Cardiac septum (tissue), 1 donor: Measurements from ENCODE around the gene GLIS1. TPM values are rescaled to one million over a fixed set of nuclear protein-coding genes. Genes with fewer than 3 reads are reported as not detected.
A peak's percentile ranks its signal among the peaks of the same experiment; 100 is the strongest.

Source experiments
- DNase-seq: peaks from one replicate; pipeline ENCODE4 v3.0.0-alpha.2; 2020; ENCODE audit warnings: low spot score
- intact Hi-C: fragments of 100-400 bp; cut with DNase I; formaldehyde crosslinking; loops from one replicate; pipeline ENCODE4 v1.14.0; 2022
- total RNA-seq: library from RNA; stranded (reverse); fragmentation: NEBNext Ultra II Directional; extraction: Animal tissue kit (Norgen Biotek cat#: 25700); gene quantifications from one replicate; pipeline ENCODE4 v1.2.1, GENCODE V29; 2021
- donor health status: DM: no; HTN: no; CAD: no.

GLIS1 gene
- total RNA-seq, 1 donor from 2014 or later: 0.30 TPM

- intact Hi-C loops: loop anchor here (5.0 kb wide), 1 partner anchor 146 kb away; no protein-coding TSS in a partner anchor
- DNase-seq: no peak
Observed at GRCh38 chr1:53738205-53739108, 507 bp downstream of the GLIS1 start.

DNA sequence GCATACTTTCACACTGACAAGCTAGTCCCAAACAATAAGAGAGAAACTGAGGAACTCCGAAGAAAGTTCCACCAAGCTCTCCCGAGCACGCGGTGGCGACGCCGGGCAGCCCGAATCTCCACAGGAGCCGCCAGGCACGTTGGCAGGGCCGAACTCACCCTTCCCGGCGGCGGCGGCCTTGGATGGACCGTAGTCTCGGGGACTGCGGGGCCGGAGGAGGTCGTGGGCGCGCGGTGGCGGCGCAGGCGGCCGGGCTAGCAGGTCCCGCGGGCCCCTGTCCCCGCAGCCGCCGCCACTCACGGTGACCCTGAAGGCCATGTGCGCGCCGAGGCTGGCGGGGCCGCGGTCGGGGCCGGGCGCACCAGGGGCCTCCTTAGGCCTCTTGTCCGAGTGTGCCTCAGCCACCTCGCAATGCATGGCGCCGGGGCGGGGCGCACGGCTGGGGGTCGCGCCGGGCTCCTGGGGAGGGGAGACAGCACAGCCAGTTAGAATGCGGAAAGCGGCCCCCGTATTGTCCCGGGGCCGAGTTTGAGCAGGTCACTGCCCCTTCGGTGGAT lies 1.2 kb downstream of the GLIS1 start:
- no peak for DNase-seq
- intact Hi-C loops: loop anchor here (5.0 kb wide), 1 partner anchor 145 kb away; no protein-coding TSS in a partner anchor

DNA sequence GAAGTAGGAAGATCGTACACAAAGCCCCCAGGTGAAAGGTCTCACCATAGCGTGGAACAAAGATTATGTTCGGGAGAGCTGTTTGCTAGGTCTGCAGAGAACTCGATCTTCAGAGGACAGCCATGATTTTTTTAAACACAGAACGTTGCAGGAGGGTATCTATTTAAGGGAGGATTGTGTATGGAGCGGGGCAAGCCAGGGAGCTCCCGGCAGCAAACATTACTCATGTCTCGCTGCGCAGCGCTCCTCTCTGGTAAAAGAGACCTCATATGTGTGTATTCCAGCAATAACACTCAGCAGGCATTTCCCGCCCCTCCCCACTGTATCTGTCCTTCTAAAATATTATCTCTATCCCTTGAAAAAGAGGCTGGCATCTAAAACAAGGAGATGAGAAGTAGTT lies 2.7 kb downstream of the GLIS1 start:
- intact Hi-C loops: loop anchor here (5.0 kb wide), 1 partner anchor 144 kb away; no protein-coding TSS in a partner anchor
- DNase-seq: no peak

- no peak for DNase-seq
- intact Hi-C loops: loop anchor here (5.0 kb wide), 1 partner anchor 143 kb away; no protein-coding TSS in a partner anchor
Observed at GRCh38 chr1:53735681-53736080, 3.3 kb downstream of the GLIS1 start.

GRCh38 chr1:53735261-53735660 lies 3.7 kb downstream of the GLIS1 start:
- intact Hi-C loops: loop anchor here (5.0 kb wide), 1 partner anchor 143 kb away; no protein-coding TSS in a partner anchor

DNA sequence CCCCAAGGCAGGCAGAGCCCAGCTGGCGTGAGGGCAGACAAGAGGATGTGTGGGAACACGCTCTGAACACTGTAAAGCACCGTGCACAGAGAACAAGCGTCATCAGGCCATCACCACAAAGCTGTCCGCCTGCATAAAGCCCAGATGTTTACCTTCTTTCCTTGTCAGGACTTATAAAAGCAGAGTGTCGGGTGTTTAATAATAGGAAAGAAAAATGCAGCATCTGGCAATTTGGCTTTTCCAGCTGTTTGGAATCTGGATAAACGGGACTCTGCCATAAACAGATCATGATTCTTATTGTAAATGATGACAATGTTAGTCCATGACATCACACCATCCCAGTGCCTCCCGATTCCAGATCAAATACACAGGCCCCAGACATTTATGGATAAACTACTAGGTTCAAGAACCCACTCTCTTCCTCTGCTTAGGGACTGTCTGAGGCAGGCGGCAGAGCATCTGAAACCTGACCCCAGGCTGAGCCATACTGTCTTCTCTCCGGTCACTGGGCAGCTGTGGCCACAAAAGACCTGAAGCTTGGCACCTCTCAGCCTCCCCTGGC lies 4.2 kb downstream of the GLIS1 start:
- DNase-seq: no peak
- intact Hi-C loops: loop anchor here (5.0 kb wide), 1 partner anchor 142 kb away; no protein-coding TSS in a partner anchor

More at GRCh38 chr1:53735261-53735660, 3.7 kb downstream of the GLIS1 start:
- no peak for DNase-seq

- intact Hi-C loops: loop anchor here (2.0 kb wide), 1 partner anchor 209 kb away; no protein-coding TSS in a partner anchor
- no peak for DNase-seq
Observed at GRCh38 chr1:53733975-53734649, 4.9 kb downstream of the GLIS1 start.

DNA sequence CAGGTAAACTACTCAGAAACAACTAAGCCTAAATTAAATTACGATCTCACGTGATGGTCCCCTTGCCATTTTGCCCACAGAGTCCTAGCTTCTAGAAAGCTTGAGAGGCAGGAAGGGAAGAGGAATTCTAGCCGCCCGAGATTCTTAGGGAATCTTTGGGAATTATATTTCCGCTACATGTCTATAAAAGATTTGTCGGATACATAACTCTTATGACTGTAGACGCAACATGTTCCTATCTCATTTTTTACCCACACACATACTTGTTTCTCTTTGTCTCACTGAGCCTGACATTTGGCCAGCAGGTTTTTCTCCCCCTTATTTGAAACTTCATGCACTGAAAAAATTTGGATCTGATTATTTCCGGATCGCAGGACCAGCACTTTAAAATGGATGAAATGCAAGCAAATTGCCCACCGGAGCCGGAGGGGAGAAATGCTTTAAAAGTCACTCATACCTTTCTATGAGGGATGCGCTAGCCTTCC lies 5.5 kb downstream of the GLIS1 start:
- intact Hi-C loops: loop anchor here (2.0 kb wide), 1 partner anchor 209 kb away; no protein-coding TSS in a partner anchor
- DNase-seq: no peak

DNA sequence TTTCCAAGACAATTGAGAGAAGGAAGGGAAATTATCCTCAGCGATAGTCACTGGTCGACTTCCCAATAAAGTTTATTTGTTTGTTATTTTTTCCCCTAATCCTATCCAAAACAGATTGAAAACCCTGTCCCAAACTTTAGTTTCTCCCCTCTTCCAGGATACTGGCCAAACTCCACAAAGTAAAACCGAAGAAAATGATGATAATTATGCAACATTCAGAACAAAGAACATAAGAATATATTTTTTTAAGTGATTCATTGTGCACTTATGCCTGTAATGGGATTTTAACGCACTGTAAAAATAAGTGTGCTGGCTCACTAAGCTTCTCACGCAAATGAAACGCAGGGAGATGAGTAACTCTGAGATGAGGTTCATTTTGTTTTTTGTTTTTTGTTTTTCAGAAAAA lies 6.0 kb downstream of the GLIS1 start:
- no peak for DNase-seq
- intact Hi-C loops: loop anchor here (2.0 kb wide), 1 partner anchor 208 kb away; no protein-coding TSS in a partner anchor

- no peak for DNase-seq
- intact Hi-C loops: loop anchor here (2.0 kb wide), 1 partner anchor 208 kb away; no protein-coding TSS in a partner anchor
Observed at GRCh38 chr1:53732409-53732808, 6.6 kb downstream of the GLIS1 start.

DNA sequence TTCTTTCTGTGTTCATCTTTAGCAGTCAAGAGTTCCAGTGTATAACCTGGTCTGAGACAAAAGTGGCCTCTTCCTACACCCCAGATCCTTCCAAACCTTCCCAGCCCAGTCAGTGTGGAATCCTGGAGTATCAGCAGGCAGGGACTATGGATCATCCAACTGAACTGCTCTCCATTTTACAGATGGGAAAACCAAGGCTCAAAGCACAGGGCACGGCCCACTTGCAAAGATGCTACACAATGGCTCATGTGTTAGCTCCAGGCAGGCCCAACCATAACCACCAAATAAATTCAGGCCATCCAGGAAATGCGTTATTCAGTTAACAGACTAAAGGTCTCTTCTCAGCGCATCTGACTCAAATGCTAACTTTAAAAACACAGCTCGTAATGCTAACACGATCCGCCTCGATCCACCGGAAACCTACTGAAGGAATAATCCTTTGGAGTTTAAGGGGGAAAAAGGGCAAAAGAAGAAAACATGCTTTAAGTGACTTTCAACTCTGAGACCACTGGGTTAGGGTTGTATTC lies 7.1 kb downstream of the GLIS1 start:
- intact Hi-C loops: loop anchor here (2.0 kb wide), 1 partner anchor 207 kb away; no protein-coding TSS in a partner anchor

DNA sequence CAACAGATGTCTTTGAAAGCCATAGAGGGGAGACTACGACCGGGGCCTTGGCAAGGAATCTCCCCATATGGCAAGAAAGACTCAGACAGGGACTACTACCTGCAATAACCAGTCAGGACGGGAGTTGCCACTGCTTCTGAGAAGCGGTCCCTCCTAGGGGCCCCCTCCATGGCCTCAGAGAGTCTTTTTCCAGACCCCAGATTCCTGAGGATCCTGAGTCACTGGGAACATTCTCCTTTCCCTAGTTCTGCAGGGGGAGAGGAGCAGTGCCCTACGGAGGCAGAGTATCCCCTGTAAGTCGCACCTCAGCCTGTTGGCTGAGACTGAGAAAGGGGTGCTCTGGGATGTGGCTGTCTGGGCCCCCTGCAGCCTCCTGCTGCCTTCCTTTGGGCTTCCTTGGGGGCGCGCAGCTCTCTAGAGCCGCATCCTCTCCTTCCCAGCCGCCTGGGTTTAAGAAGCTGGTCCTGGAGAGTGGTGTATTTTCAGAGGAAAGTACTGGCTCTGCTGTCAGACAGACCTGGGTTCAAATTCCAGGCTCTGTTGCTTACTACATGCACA lies 7.8 kb downstream of the GLIS1 start:
- intact Hi-C loops: no loop called here
- no peak for DNase-seq

More for the DNA sequence above, 7.1 kb downstream of the GLIS1 start:
- no peak for DNase-seq

DNA sequence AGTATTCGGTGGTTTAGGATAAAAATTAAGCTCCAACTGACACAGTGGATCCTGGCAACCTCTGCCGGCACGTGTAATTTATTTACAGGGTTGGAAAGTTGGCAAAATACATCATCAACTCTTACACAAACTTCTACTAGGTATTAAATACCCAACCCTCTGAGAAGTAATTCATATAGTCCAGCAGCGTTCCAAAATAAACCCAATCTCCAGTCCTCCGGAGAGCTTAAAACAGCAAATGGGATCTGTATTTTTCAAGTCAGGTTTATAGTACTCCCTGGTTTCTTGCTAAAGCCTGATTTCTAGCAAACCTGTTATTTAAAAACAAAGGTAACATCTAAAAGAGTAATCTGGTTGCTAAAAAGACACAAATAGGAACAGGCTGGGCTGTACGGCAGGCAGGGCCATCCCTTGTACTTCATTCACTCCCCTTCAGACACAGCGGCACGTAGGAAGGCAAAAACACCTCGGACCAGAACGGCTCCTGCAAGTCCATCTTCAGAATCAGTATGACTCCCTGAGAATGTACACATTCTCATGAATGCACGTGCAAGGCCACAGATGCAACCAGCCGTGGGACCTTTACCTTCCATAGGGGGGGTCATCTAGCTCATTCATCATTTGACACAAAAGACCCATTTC lies 8.6 kb downstream of the GLIS1 start:
- intact Hi-C loops: no loop called here
- DNase-seq: no peak

DNA sequence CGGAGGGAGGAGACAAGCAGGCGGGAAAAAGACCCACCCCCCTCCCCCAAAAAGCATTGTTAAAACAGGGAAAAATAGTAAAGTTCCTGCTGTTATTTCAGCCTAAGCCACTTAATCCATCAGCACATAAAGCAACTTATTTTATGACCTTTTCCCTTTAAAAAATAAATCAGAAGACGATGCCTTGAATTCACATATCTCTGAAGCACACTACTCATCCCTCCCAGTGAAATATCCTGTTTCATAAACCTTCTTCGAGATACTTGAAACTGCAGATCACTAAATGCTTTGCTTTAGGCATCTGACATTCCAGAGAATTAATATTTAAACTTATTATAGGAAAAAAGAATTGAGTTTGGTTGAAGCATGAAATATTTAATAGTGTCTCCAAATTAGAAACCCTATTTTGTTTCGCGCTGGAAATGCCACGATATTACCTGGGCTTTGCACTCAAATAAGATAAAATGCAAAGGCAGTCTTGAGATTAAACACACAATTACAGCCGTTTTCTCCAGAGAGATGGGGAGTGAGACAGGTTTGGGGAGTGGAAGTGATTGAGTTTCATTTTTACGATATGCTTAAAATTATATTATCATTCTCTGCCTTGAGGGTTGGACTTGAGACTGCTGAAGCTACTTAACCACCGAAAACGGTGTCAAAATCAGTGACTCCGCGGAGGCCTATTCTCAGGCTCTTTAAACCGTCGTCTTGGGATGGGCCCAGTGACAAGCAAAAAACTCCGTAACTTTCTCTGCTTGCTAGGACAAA lies 9.3 kb downstream of the GLIS1 start:
- intact Hi-C loops: no loop called here
- DNase-seq: no peak

DNA sequence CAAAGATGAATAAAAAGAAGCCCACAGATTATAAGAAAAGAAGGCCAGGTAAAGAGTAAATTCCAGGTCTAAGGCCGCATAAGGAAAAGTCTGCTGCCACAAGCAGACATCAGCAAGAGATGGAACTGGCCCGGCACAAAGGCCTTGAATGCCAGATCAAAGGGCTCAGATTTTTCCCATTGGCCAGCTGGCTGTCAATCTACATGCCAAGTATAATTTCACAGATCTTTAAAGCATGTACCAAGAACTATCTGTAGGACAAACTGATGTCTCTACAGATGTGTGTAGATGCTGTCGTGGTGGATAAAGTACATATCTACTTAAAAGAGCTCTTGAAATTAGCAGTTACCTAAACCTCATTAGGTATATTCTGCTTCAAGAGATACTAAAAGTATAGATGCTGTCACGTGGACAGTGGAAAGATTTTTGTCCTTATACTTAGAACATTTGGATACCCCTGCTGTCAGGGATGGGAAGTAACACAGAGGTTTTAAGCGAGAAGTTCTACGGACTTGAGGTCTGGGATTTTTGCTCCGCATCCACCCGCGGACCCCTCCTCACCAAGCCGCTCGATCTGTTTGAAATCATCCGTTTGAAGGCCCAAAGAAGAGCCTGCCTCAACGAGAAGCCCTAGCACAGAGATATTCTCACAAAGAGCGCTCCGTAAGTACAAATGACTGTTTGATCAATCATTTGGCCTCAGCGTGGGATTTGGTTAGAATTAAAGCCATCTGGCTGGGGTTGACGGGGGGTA lies 10.1 kb downstream of the GLIS1 start:
- intact Hi-C loops: no loop called here
- DNase-seq: peak; percentile 24

- intact Hi-C loops: no loop called here
- no peak for DNase-seq
Observed at GRCh38 chr1:53728196-53728595, 10.8 kb downstream of the GLIS1 start.
